H9 (cell line): ENCODE data around the gene SYF2. TPM values are rescaled to one million over a fixed set of nuclear protein-coding genes. Genes with fewer than 3 reads are reported as not detected.

ENCODE experiments used
- DNase-seq: peaks from one replicate; pipeline ENCODE4 v3.0.0-alpha.2; 2017
- H2AFZ ChIP-seq: one replicate; pipeline ENCODE4 v1.6.1; 2013; ENCODE audit warnings: mild to moderate bottlenecking, low read length, control low read depth, moderate library complexity
- H2AK5ac ChIP-seq: 2 replicates; pipeline ENCODE4 v1.6.1; 2013; ENCODE audit warnings: low read length, control low read depth, mixed read lengths; ENCODE audit not compliant: insufficient read length
- H2BK120ac ChIP-seq: one replicate; pipeline ENCODE4 v1.6.1; 2013; ENCODE audit warnings: low read depth, mild to moderate bottlenecking, low read length, control low read depth, inconsistent platforms; ENCODE audit not compliant: poor library complexity, severe bottlenecking
- H2BK12ac ChIP-seq: 2 replicates; pipeline ENCODE4 v1.6.1; 2013; ENCODE audit warnings: low read length, control low read depth, mixed read lengths, low read depth; ENCODE audit not compliant: insufficient read length
- H2BK15ac ChIP-seq: 2 replicates; pipeline ENCODE4 v1.6.1; 2013; ENCODE audit warnings: low read depth, low read length, control low read depth
- H2BK20ac ChIP-seq: one replicate; pipeline ENCODE4 v1.6.1; 2013; ENCODE audit warnings: low read depth, mild to moderate bottlenecking, low read length, control low read depth, inconsistent platforms; ENCODE audit not compliant: poor library complexity, severe bottlenecking
- H2BK5ac ChIP-seq: 2 replicates; pipeline ENCODE4 v1.6.1; 2013; ENCODE audit warnings: low read length, control low read depth, mixed read lengths; ENCODE audit not compliant: insufficient read length
- H3K14ac ChIP-seq: 2 replicates; pipeline ENCODE4 v1.6.1; 2013; ENCODE audit warnings: low read length, control low read depth; ENCODE audit not compliant: insufficient read depth
- H3K18ac ChIP-seq: 2 replicates; pipeline ENCODE4 v1.6.1; 2013; ENCODE audit warnings: low read depth, mild to moderate bottlenecking, mixed read lengths, low read length, control low read depth; ENCODE audit not compliant: insufficient read length
- H3K23ac ChIP-seq: 2 replicates; pipeline ENCODE4 v1.6.1; 2013; ENCODE audit warnings: low read length, control low read depth, mixed read lengths, low read depth; ENCODE audit not compliant: insufficient read length
- H3K23me2 ChIP-seq: 2 replicates; pipeline ENCODE4 v1.6.1; 2013; ENCODE audit warnings: low read depth, mild to moderate bottlenecking, mixed read lengths, low read length, control low read depth; ENCODE audit not compliant: insufficient read length, poor library complexity, severe bottlenecking
- H3K27ac ChIP-seq: 2 replicates; pipeline ENCODE4 v1.5.1; 2013; ENCODE audit warnings: low read length, control low read depth, mixed read lengths, low read depth; ENCODE audit not compliant: insufficient read length
- H3K27me3 ChIP-seq: 2 replicates; pipeline ENCODE4 v1.6.1; 2013; ENCODE audit warnings: low read length, control low read depth, inconsistent platforms; ENCODE audit not compliant: insufficient read depth
- H3K4ac ChIP-seq: 2 replicates; pipeline ENCODE4 v1.6.1; 2013; ENCODE audit warnings: low read depth, mild to moderate bottlenecking, control low read depth, inconsistent platforms, low read length, moderate library complexity
- H3K4me1 ChIP-seq: 2 replicates; pipeline ENCODE4 v1.6.1; 2013; ENCODE audit warnings: low read length, control low read depth, inconsistent platforms; ENCODE audit not compliant: insufficient read depth
- H3K4me2 ChIP-seq: 2 replicates; pipeline ENCODE4 v1.6.1; 2013; ENCODE audit warnings: low read length, control low read depth, mixed read lengths; ENCODE audit not compliant: insufficient read length, insufficient read depth
- H3K56ac ChIP-seq: 2 replicates; pipeline ENCODE4 v1.6.1; 2013; ENCODE audit warnings: low read depth, mild to moderate bottlenecking, mixed read lengths, low read length, control low read depth; ENCODE audit not compliant: insufficient read length
- H3K79me1 ChIP-seq: 2 replicates; pipeline ENCODE4 v1.6.1; 2013; ENCODE audit warnings: low read depth, mild to moderate bottlenecking, moderate library complexity, low read length, control low read depth, inconsistent platforms; ENCODE audit not compliant: insufficient read depth, poor library complexity, severe bottlenecking
- H3K79me2 ChIP-seq: 2 replicates; pipeline ENCODE4 v1.6.1; 2013; ENCODE audit warnings: low read length, control low read depth, inconsistent platforms; ENCODE audit not compliant: insufficient read depth
- H3K9ac ChIP-seq: 2 replicates; pipeline ENCODE4 v1.6.1; 2013; ENCODE audit warnings: low read length, control low read depth, mixed read lengths; ENCODE audit not compliant: insufficient read length; ENCODE audit errors: extremely low read depth
- H3K9me3 ChIP-seq: one replicate; pipeline ENCODE4 v1.6.1; 2013; ENCODE audit warnings: low read depth, low read length, inconsistent platforms; ENCODE audit not compliant: control insufficient read depth
- H3T11ph ChIP-seq: one replicate; pipeline ENCODE4 v1.6.1; 2013; ENCODE audit warnings: mild to moderate bottlenecking, low read length, control low read depth, inconsistent platforms
- H4K20me1 ChIP-seq: one replicate; pipeline ENCODE4 v1.6.1; 2013; ENCODE audit not compliant: control insufficient read depth, insufficient read length, insufficient read depth
- H4K5ac ChIP-seq: 2 replicates; pipeline ENCODE4 v1.6.1; 2013; ENCODE audit warnings: low read depth, mild to moderate bottlenecking, mixed read lengths, low read length, control low read depth; ENCODE audit not compliant: insufficient read length
- H4K8ac ChIP-seq: replicated peaks from 2 replicates; pipeline ENCODE4 v1.6.1; 2013; ENCODE audit warnings: low read length, control low read depth, mixed read lengths, low read depth; ENCODE audit not compliant: insufficient read length
- H4K91ac ChIP-seq: 2 replicates; pipeline ENCODE4 v1.6.1; 2013; ENCODE audit warnings: low read depth, mild to moderate bottlenecking, moderate library complexity, mixed read lengths, low read length, control low read depth; ENCODE audit not compliant: insufficient read length
- H3K27ac Mint-ChIP-seq, 3 experiments: 2 replicates in 2 of 3; 3 replicates in 1 of 3; pipeline ENCODE4 v1.8.0; 2020 to 2021; ENCODE audit warnings: mixed read lengths in 3 of 3, mild to moderate bottlenecking in 1 of 3, moderate library complexity in 1 of 3
- H3K27me3 Mint-ChIP-seq: 2 replicates; pipeline ENCODE4 v1.8.0; 2021; ENCODE audit warnings: low read depth, mild to moderate bottlenecking, moderate library complexity, mixed read lengths
- H3K36me3 Mint-ChIP-seq, 3 experiments: 2 replicates in 2 of 3; 3 replicates in 1 of 3; pipeline ENCODE4 v1.8.0; 2020 to 2021; ENCODE audit warnings: low read depth in 3 of 3, mixed read lengths in 3 of 3; ENCODE audit not compliant: insufficient read depth in 1 of 3
- H3K4me1 Mint-ChIP-seq, 2 experiments: 2 replicates each; pipeline ENCODE4 v1.8.0; 2020; ENCODE audit warnings: mixed read lengths in 2 of 2
- H3K4me3 Mint-ChIP-seq, 2 experiments: 2 replicates in 1 of 2; 3 replicates in 1 of 2; pipeline ENCODE4 v1.8.0; 2020 to 2021; ENCODE audit warnings: mild to moderate bottlenecking in 2 of 2, mixed read lengths in 2 of 2, moderate library complexity in 1 of 2
- H3K9me3 Mint-ChIP-seq, 2 experiments: 2 replicates in 1 of 2; 3 replicates in 1 of 2; pipeline ENCODE4 v1.8.0; 2020; ENCODE audit warnings: mild to moderate bottlenecking in 2 of 2, mixed read lengths in 2 of 2, moderate library complexity in 1 of 2
- WGBS: extraction: QIAGEN DNeasy Blood & Tissue Kit; methylation state at CpG from one replicate; pipeline ENCODE4 v1.1.7; 2013; ENCODE audit warnings: missing lambda C conversion rate, low lambda C conversion rate, mixed read lengths; ENCODE audit not compliant: insufficient read length; ENCODE audit errors: extremely low coverage; 5-methylcytosine and 5-hydroxymethylcytosine counted together
- total RNA-seq: library from RNA; stranded (reverse); gene quantifications from 2 replicates; pipeline ENCODE4 v1.2.1, GENCODE V29; 2021
- TF ChIP-seq, protein P1 (sequence below): fragments of 200-600 bp; sonication (generic); conservative IDR thresholded peaks from 3 replicates; pipeline ENCODE4 v1.8.0; 2021; ENCODE audit warnings: antibody characterized with exemption, mild to moderate bottlenecking

Gene SYF2
- total RNA-seq, 1 experiment from 2014 or later, result 36.5 TPM

DNA sequence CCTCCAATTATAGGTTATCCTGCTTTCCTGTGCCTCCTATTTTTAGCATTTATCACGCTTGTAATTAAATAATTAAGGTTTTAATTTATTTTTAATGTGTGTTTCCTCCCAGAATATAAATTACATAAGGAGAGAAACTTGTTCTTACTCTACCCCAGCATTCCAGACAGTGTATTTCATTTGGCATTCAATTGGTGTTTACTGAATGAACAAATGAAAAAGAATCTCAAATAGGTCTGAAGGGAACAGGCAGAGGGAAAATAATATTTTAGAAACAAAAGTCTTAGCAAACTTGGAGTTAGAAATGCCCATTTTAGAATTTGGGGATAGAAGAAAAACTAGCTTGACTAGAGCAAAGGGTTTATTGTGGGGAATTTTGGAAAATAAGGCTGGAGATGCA lies 24.9 kb upstream of the SYF2 start:
- no peaks in the 10 kb centered on the region for H3K79me2 ChIP-seq
- no peak overlapping the region for H3K4me3 Mint-ChIP-seq
- no peak overlapping the region for H3K23ac ChIP-seq
- H3K4me1 Mint-ChIP-seq, result peaks cover 25% of the 10 kb centered on the region in 2 experiments
- H3K14ac ChIP-seq, result no peak overlapping the region
- no peak overlapping the region for H4K8ac ChIP-seq
- H2AFZ ChIP-seq, result no peak overlapping the region
- H2BK120ac ChIP-seq, result no peak overlapping the region
- H3K27ac Mint-ChIP-seq, result no peak overlapping the region
- H2AK5ac ChIP-seq, result no peak overlapping the region
- H2BK5ac ChIP-seq, result no peak overlapping the region
- no peaks in the 10 kb centered on the region for H3K23me2 ChIP-seq
- no peak overlapping the region for H2BK15ac ChIP-seq
- peaks cover 0 to 2% (median 0%) of the 10 kb centered on the region in 3 experiments; a peak in 2 of 7 replicates for H3K36me3 Mint-ChIP-seq
- H3K9ac ChIP-seq, result no peak overlapping the region
- no peak overlapping the region for H3K18ac ChIP-seq
- no CpG with 5 or more reads among the region's 1 CpG for WGBS
- H3K9me3 Mint-ChIP-seq, result no peaks in the 10 kb centered on the region
- H3K27me3 Mint-ChIP-seq, result no peaks in the 10 kb centered on the region
- H2BK20ac ChIP-seq, result no peak overlapping the region
- H4K91ac ChIP-seq, result no peak overlapping the region
- H4K5ac ChIP-seq, result no peak overlapping the region
- TF ChIP-seq, protein P1, sequence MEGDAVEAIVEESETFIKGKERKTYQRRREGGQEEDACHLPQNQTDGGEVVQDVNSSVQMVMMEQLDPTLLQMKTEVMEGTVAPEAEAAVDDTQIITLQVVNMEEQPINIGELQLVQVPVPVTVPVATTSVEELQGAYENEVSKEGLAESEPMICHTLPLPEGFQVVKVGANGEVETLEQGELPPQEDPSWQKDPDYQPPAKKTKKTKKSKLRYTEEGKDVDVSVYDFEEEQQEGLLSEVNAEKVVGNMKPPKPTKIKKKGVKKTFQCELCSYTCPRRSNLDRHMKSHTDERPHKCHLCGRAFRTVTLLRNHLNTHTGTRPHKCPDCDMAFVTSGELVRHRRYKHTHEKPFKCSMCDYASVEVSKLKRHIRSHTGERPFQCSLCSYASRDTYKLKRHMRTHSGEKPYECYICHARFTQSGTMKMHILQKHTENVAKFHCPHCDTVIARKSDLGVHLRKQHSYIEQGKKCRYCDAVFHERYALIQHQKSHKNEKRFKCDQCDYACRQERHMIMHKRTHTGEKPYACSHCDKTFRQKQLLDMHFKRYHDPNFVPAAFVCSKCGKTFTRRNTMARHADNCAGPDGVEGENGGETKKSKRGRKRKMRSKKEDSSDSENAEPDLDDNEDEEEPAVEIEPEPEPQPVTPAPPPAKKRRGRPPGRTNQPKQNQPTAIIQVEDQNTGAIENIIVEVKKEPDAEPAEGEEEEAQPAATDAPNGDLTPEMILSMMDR, result no peak
- no peak overlapping the region for H2BK12ac ChIP-seq
- no peak overlapping the region for H3K27ac ChIP-seq
- no peaks in the 10 kb centered on the region for H3K9me3 ChIP-seq
- H3K56ac ChIP-seq, result no peak overlapping the region
- no peaks in the 10 kb centered on the region for H4K20me1 ChIP-seq
- H3K4me1 ChIP-seq, result peaks cover 3% of the 10 kb centered on the region; the same call in 1 of the 2 replicates
- H3T11ph ChIP-seq, result no peak overlapping the region
- H3K27me3 ChIP-seq, result no peaks in the 10 kb centered on the region
- H3K4ac ChIP-seq, result no peak overlapping the region
- no peak overlapping the region for H3K4me2 ChIP-seq
- no peaks in the 10 kb centered on the region for H3K79me1 ChIP-seq
- no peak for DNase-seq
